Neuronal stem cell (in vitro differentiated cells): ENCODE results near the gene GRIP2. TPM values are rescaled to one million over a fixed set of nuclear protein-coding genes. Genes with fewer than 3 reads are reported as not detected.

Experiments
- DNase-seq: peaks from one replicate; pipeline ENCODE4 v3.0.0-alpha.2; 2013; ENCODE audit warnings: low spot score
- H2AFZ ChIP-seq: one replicate; pipeline ENCODE4 v1.6.1; 2013; ENCODE audit warnings: mild to moderate bottlenecking, low read length, inconsistent platforms
- H2AK5ac ChIP-seq: 2 replicates; pipeline ENCODE4 v1.6.1; 2013; ENCODE audit warnings: low read depth, mild to moderate bottlenecking, inconsistent platforms, low read length, moderate library complexity, mixed read lengths
- H2BK120ac ChIP-seq: 2 replicates; pipeline ENCODE4 v1.6.1; 2013; ENCODE audit warnings: low read depth, mild to moderate bottlenecking, inconsistent platforms, low read length, moderate library complexity, mixed read lengths
- H2BK12ac ChIP-seq: one replicate; pipeline ENCODE4 v1.6.1; 2013; ENCODE audit warnings: low read length, inconsistent platforms
- H2BK15ac ChIP-seq: 2 replicates; pipeline ENCODE4 v1.6.1; 2013; ENCODE audit warnings: mild to moderate bottlenecking, low read length, inconsistent platforms, mixed read lengths
- H2BK5ac ChIP-seq: one replicate; pipeline ENCODE4 v1.6.1; 2013; ENCODE audit warnings: inconsistent platforms, mild to moderate bottlenecking, low read length, moderate library complexity
- H3K14ac ChIP-seq: one replicate; pipeline ENCODE4 v1.6.1; 2013; ENCODE audit warnings: low read length, inconsistent platforms
- H3K18ac ChIP-seq: 2 replicates; pipeline ENCODE4 v1.6.1; 2013; ENCODE audit warnings: low read length, inconsistent platforms
- H3K23ac ChIP-seq: 2 replicates; pipeline ENCODE4 v1.6.1; 2013; ENCODE audit warnings: low read depth, mild to moderate bottlenecking, mixed read lengths, low read length, inconsistent platforms; ENCODE audit not compliant: poor library complexity
- H3K27ac ChIP-seq: replicated peaks from 3 replicates; pipeline ENCODE4 v1.5.1; 2013; ENCODE audit warnings: low read length, inconsistent platforms
- H3K27me3 ChIP-seq, 3 experiments: 2 replicates each; pipeline ENCODE4 v1.6.1; 2013; ENCODE audit warnings: low read length in 3 of 3, mild to moderate bottlenecking in 2 of 3, inconsistent platforms in 1 of 3, low read depth in 1 of 3, mixed read lengths in 1 of 3, moderate library complexity in 1 of 3; ENCODE audit not compliant: control insufficient read depth in 3 of 3, insufficient read depth in 3 of 3
- H3K36me3 ChIP-seq, 2 donors: replicated peaks in 1 of 2; 2 replicates each; pipeline ENCODE4 v1.6.1; 2013; ENCODE audit warnings: low read length in 2 of 2; ENCODE audit not compliant: control insufficient read depth in 2 of 2, insufficient read depth in 2 of 2
- H3K4ac ChIP-seq: 2 replicates; pipeline ENCODE4 v1.6.1; 2013; ENCODE audit warnings: inconsistent platforms, mild to moderate bottlenecking, low read length, moderate library complexity
- H3K4me1 ChIP-seq, 2 donors: 1 replicate in 1 of 2; 2 replicates in 1 of 2; pipeline ENCODE4 v1.6.1; 2013; ENCODE audit warnings: low read length in 2 of 2, low read depth in 1 of 2; ENCODE audit not compliant: control insufficient read depth in 2 of 2, insufficient read depth in 1 of 2
- H3K4me2 ChIP-seq: one replicate; pipeline ENCODE4 v1.6.1; 2013; ENCODE audit warnings: mild to moderate bottlenecking, low read length, inconsistent platforms; ENCODE audit not compliant: insufficient read depth, poor library complexity, severe bottlenecking
- H3K4me3 ChIP-seq, 2 donors: 2 replicates each; pipeline ENCODE4 v1.5.1; 2013; ENCODE audit warnings: low read length in 2 of 2, mild to moderate bottlenecking in 2 of 2, inconsistent platforms in 1 of 2, moderate library complexity in 1 of 2
- H3K79me1 ChIP-seq: one replicate; pipeline ENCODE4 v1.6.1; 2013; ENCODE audit warnings: low read depth, mild to moderate bottlenecking, inconsistent platforms, low read length, moderate library complexity
- H3K9ac ChIP-seq: one replicate; pipeline ENCODE4 v1.6.1; 2013; ENCODE audit warnings: mild to moderate bottlenecking, low read depth, low read length, inconsistent platforms; ENCODE audit not compliant: poor library complexity
- H3K9me3 ChIP-seq, 2 donors: replicated peaks in 1 of 2; 2 replicates each; pipeline versions ENCODE3 to v1.6.1; 2013; ENCODE audit warnings: low read length in 2 of 2, mild to moderate bottlenecking in 2 of 2, inconsistent platforms in 1 of 2, low read depth in 1 of 2, mixed read lengths in 1 of 2, moderate library complexity in 1 of 2; ENCODE audit not compliant: control insufficient read depth in 2 of 2, insufficient read depth in 1 of 2
- H4K8ac ChIP-seq: one replicate; pipeline ENCODE4 v1.6.1; 2013; ENCODE audit warnings: low read depth, mild to moderate bottlenecking, inconsistent platforms, low read length, moderate library complexity
- H4K91ac ChIP-seq: one replicate; pipeline ENCODE4 v1.6.1; 2013; ENCODE audit warnings: low read length, low read depth, mild to moderate bottlenecking, inconsistent platforms; ENCODE audit not compliant: poor library complexity
- WGBS, 2 donors: extraction: QIAGEN DNeasy Blood & Tissue Kit; methylation state at CpG; one replicate each; pipeline ENCODE4 v1.1.7; 2013; ENCODE audit warnings: missing lambda C conversion rate in 2 of 2, mixed read lengths in 1 of 2; ENCODE audit not compliant: insufficient read length in 2 of 2, insufficient replicate concordance in 1 of 2; ENCODE audit errors: extremely low coverage in 2 of 2; 5-methylcytosine and 5-hydroxymethylcytosine counted together
- small RNA-seq: library from polyadenylated mRNA; stranded (forward); fragments of <200 nt; extraction: miRNeasy Mini kit (QIAGEN cat#:217004); gene quantifications from one replicate; pipeline ENCODE3, GENCODE V24; 2013; ENCODE audit not compliant: insufficient read depth

The GRIP2 gene

GRCh38 chr3:14440168-14440518, 100.0 kb downstream of the GRIP2 start:
- Histone ChIP-seq H2AFZ (no peak overlapping the region), H3K9ac (peak overlapping the region; percentile 76), H3K27ac (peak overlapping the region; percentile 19), H2BK120ac (no peak overlapping the region), H4K91ac (no peak overlapping the region), H2BK12ac (no peak overlapping the region), H3K36me3 (peaks cover 0 to 2% of the 10 kb centered on the region in 2 donors), H3K4me1 (peaks cover 21 to 25% of the 10 kb centered on the region in 2 donors), H3K79me1 (peaks cover 10% of the 10 kb centered on the region), H3K4me2 (peak overlapping the region; percentile 41), H3K23ac (no peak overlapping the region), H3K14ac (no peak overlapping the region), H3K27me3 (no peaks in the 10 kb centered on the region), H2BK15ac (peak overlapping the region; percentile 70), H4K8ac (no peak overlapping the region), H3K4ac (no peak overlapping the region), H3K9me3 (no peaks in the 10 kb centered on the region), H3K4me3 (no peak overlapping the region), H2AK5ac (no peak overlapping the region), H3K18ac (peak overlapping the region; percentile 72), H2BK5ac (no peak overlapping the region)
- no peak for DNase-seq
- no CpG with 5 or more reads among the region's 3 CpGs for WGBS, 2 donors

GRCh38 chr3:14439501-14440167, 100.5 kb downstream of the GRIP2 start:
- WGBS, 2 donors = no CpG with 5 or more reads among the region's 13 CpGs
- H3K23ac ChIP-seq = no peak overlapping the region

More at GRCh38 chr3:14439501-14440167, 100.5 kb downstream of the GRIP2 start:
- Histone ChIP-seq H2BK5ac (no peak overlapping the region), H3K4me3 (no peak overlapping the region), H3K4ac (no peak overlapping the region), H3K27me3 (no peaks in the 10 kb centered on the region), H3K18ac (peak overlapping the region; percentile 72), H2BK15ac (no peak overlapping the region), H3K9me3 (no peaks in the 10 kb centered on the region), H2AK5ac (no peak overlapping the region), H3K14ac (no peak overlapping the region), H2BK120ac (no peak overlapping the region), H3K4me1 (peaks cover 26 to 30% of the 10 kb centered on the region in 2 donors), H2BK12ac (no peak overlapping the region), H3K27ac (peak overlapping the region; percentile 19), H4K91ac (peak overlapping the region; percentile 62), H3K9ac (no peak overlapping the region), H4K8ac (no peak overlapping the region), H3K4me2 (no peak overlapping the region), H2AFZ (no peak overlapping the region), H3K36me3 (peaks cover 0 to 2% of the 10 kb centered on the region in 2 donors), H3K79me1 (peaks cover 10% of the 10 kb centered on the region)
- no peak for DNase-seq

Small RNAs within 50 kb of the gene (small RNA-seq; reads per million reads assigned to genes)
- gene RNU6-905P = not detected
